ENCODE results near the gene SEC11A.

The SEC11A gene

GRCh38 chr15:84634228-84634837 lies 81.6 kb downstream of the SEC11A start:
- DNase-seq = no peak

- peak; percentile 71 for DNase-seq
Observed at GRCh38 chr15:84633311-84634227, 82.4 kb downstream of the SEC11A start.

GRCh38 chr15:84631706-84632272 lies 84.2 kb downstream of the SEC11A start:
- DNase-seq = no peak

- no peak for DNase-seq
Observed at GRCh38 chr15:84629033-84629432, 86.9 kb downstream of the SEC11A start.

- no peak for DNase-seq
Observed at GRCh38 chr15:84625123-84625522, 90.8 kb downstream of the SEC11A start.

- no peak for DNase-seq
Observed at GRCh38 chr15:84624359-84624758, 91.6 kb downstream of the SEC11A start.

GRCh38 chr15:84621358-84621979 lies 94.5 kb downstream of the SEC11A start:
- DNase-seq = no peak

GRCh38 chr15:84620626-84621025 lies 95.3 kb downstream of the SEC11A start:
- DNase-seq = no peak
